GM12801 (cell line): ENCODE results near the gene SPDYE4.

Experiments used
- CTCF ChIP-seq: IDR thresholded peaks from one replicate; pipeline ENCODE4 v1.5.1; 2011; ENCODE audit warnings: control low read depth; ENCODE audit not compliant: insufficient read length; ENCODE audit errors: extremely low read depth

SPDYE4 gene

GRCh38 chr17:8758137-8758596 is at the start of gene SPDYE4:
Gene SPDYE4, minus strand, starts transcription at chr17:8758546. Its CDS starts 164 bp downstream, at chr17:8758382.
- no peak for TF ChIP-seq CTCF

GRCh38 chr17:8806926-8807550 is 48.7 kb upstream of the SPDYE4 start:
- TF ChIP-seq CTCF, result no peak

- no peak for TF ChIP-seq CTCF
These were observed 48.0 kb upstream of the SPDYE4 start for GRCh38 chr17:8806253-8806925.

- TF ChIP-seq CTCF, result no peak
These were observed 45.4 kb upstream of the SPDYE4 start for GRCh38 chr17:8803531-8804420.

GRCh38 chr17:8801135-8801840 is 42.9 kb upstream of the SPDYE4 start:
- no peak for TF ChIP-seq CTCF

GRCh38 chr17:8800656-8801055 is 42.3 kb upstream of the SPDYE4 start:
- TF ChIP-seq CTCF, result no peak
